Stimulated activated naive CD4-positive, alpha-beta T cell (primary cell): Measurements from ENCODE around the gene CNGB1.
"Not testable (repeated sequence)": the region's sequence is repeated elsewhere in the genome, so short reads cannot be mapped to it uniquely, and the experiment has no call there.

Experiments used
- DNase-seq, 6 experiments: peaks; one replicate each; lab custom pipeline; 2025; lab: John Stamatoyannopoulos, UW

CNGB1 gene

DNA sequence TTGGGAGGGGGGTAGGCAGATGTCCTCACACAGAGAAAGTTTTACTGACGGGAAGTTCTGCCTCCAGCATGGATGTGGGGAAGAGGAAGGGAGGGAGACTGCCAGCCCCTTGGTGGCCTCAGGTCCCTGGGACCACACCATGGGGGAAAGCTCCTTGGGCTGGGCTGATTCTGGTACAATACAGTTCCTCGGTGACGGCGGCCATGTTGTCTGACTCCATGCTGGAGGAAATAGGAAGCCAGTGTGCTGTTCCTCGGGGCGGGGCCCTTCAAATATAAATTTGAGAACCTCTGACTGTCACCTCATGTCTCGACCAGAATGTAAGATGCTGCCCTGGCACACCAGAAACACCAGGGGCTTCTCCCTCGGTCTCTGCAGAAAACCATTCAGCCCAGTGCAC, 66.8 kb downstream of the CNGB1 start:
- no peak for DNase-seq

- DNase-seq, result no peak
Observed at GRCh38 chr16:57903656-57904055, 67.3 kb downstream of the CNGB1 start.

- no peak for DNase-seq
Observed at GRCh38 chr16:57901480-57902069, 69.4 kb downstream of the CNGB1 start.

DNA sequence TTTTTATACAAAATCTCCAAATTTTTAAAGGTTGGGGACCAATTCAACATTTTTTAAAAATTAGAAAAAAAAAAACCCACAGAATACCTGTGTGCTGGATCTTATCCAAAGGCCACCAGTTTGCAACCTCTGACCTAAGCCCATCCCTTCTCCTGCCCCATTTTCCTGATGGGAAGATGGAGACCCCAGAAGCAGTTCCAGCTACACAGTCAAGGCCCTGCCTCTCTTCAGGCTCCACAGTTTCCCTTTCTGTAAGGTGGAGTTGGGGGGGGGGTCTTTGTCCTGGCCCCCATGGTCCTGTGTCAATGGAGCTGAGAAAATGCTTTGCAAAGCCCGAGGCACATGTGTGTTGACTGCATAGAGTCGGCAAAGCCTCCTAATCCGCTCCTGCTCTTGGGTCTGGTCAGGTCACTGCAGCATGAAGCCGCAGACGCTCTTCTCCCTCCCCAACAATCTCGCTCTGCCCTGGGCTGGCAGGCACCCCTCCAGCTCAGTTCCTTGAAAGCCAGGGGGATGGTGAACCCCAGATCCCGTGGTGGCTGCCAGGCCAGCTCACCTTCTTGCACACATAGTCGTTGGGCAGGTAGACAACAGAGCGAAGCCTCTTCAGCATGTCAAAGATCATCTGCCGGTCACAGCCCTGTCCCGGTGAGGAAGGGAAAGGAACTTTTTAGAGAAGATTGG, 70.0 kb downstream of the CNGB1 start:
- no peak for DNase-seq

GRCh38 chr16:57899771-57900661, 70.9 kb downstream of the CNGB1 start:
- DNase-seq, result peak; percentile 28 to 84 (median 62)

DNA sequence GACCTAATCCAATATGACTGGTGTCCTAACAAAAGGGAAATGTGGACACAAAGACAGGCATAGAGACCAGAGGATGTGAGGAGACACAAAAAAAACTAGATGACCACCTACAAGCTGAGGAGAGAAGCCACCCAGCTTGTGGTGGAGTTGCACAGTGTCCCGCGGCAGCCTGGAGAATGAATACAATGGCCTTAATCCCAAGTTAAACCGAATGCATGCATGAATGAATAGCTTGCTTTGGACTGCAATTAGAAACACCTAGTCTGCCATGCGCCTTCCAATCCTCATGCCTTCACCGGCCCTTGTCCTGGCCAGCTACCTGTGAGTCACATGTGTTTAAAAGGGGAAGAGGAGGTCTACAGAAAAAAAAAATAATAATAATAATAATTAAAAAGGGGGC, 72.0 kb downstream of the CNGB1 start:
- no peak for DNase-seq

GRCh38 chr16:57897996-57898395, 72.9 kb downstream of the CNGB1 start:
- DNase-seq, result no peak

GRCh38 chr16:57897053-57897784, 73.7 kb downstream of the CNGB1 start:
- DNase-seq, result no peak

- DNase-seq, result not testable (repeated sequence)
Observed at GRCh38 chr16:57895081-57895547, 75.8 kb downstream of the CNGB1 start.

- DNase-seq, result no peak
Observed at GRCh38 chr16:57894390-57895080, 76.4 kb downstream of the CNGB1 start.

DNA sequence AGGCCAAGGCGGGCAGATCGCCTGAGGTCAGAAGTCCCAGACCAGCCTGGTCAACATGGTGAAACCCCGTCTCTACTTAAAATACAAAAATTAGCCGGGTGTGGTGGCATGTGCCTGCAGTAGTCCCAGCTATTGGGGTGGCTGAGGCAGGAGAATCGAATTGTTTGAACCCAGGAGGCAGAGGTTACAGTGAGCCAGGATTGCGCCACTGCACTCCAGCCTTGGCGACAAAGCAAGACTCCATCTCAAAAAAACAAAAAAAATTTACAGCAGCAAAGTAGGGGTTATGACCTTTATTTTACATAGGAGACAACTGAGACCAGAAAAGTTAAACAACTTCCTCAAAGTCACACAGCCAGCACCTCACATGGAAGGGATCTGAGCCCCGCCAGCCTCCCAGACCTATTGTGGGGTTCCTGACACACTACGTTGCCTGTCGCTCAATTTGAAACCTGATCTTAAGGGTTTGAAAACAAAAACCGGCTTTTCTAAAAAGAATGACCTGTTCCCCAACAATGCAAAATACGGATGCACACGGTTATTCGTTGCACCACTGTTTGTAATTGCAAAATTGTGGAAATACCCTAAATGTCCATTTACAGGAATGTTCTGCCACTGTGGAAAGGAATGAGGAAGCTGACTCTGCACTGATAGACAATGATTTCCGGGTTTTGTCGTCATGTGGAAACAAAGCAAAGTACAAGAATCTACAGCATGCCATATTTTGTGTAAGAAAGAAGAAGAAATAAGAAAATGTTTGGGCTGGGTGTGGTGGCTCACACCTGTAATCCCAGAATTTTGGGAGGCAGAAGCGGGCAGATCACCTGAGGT, 77.2 kb downstream of the CNGB1 start:
- DNase-seq, result no peak

- DNase-seq, result no peak
Observed at GRCh38 chr16:57893217-57893558, 77.7 kb downstream of the CNGB1 start.

DNA sequence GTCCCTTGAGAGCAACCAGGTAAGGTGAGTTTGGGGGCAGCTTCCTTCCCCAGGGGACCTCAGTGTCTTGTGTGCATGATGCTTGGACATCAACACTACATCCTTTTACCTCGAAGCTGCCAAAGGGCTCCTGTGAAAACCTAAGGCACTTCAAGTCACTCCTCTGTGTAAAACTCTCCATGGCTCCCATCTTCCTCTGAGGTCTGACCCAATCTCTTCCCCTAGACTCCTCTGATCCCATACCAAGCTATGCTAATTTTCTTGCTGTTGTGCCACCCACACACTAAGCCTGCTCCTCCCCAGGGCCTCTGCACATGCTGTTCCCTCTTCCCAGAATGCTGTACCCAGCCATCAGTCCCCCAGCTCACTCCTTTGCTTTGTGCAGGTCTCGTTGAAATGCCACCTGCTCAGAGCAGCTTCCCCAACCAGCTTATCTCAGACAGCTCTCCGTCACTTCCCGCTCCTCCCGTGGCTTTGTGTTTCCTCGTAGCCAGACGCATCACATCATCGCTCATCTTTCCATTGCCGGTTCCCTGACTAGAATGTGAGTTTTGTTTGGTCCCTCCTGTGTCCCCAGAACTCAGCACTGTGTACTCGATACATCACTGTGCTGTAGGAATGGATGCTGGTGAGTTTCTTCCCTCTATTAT, 78.4 kb downstream of the CNGB1 start:
- no peak for DNase-seq

DNA sequence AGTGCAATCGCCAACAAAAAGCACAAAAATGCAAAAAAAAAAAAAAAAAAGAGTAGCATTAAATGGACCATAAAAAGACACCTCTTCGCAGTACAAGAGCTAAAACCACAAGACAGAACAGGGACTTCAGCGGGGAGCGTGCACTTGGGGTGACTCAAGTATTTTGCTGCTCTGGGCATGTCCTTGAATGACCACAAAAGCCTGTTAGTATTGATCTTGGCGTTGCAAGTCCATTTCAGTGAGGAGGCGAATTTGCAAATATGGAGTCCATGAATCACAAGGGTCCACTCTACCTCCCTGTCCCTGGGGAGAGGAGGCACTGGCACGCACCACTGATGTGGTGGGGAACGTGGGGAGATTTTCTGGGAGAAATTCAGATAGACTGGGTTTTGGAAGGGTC, 78.9 kb downstream of the CNGB1 start:
- no peak for DNase-seq

GRCh38 chr16:57890752-57891111, 80.2 kb downstream of the CNGB1 start:
- no peak for DNase-seq

DNA sequence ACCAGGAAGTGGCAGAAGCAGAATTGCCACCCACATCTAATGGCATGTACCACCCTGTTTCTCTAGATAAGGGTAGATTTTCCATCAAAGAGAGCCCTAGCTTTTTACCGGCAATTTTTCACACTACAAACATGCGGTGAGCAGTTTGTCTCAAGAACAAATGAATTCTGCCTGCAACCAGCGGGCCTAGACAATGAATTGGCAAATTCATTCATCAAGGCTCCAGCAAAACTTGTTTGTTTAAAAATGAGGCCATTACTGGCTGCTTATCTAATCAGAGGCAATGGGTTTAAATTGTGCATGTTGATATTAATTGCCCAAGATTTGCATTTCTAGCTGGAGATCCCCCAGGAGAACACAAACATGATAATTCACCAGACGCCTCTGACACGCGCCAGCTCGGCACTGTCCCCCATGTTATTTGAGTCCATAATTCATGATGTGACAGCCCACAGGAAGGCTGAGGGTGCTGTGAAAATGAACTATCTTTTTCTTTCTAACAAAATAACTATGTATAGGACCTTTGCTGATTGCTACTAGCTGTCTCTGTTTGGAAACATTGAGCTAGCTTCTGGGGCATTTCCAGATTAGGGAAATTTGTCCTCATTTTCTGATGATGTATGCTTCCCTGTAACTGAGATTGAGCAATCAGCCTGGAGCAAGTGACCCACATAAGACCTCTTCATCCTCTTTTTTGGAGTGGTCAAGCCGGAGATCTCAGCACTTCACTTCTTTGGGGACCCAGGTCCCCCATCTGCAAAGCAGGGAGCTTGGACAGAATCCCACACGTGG, 80.8 kb downstream of the CNGB1 start:
- no peak for DNase-seq

- no peak for DNase-seq
Observed at GRCh38 chr16:57889522-57889921, 81.4 kb downstream of the CNGB1 start.

DNA sequence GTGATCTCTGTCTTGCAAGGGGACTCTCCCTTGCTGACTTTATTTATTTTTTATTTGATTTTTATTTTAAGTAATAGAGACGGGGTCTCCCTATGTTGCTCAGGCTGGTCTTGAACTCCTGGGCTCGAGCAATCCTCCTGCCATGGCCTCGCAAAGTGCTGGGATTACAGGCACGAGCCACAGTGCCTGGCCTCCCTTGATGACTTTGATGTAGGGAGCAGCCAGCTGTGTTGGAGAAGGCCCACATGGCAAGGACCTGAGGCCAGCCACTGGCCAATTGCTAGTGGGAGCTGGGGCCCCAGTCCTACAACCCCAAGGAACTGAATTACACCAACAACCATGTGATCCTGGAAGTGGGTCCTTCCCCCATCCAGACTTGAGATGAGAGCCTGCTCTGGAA, 81.8 kb downstream of the CNGB1 start:
- DNase-seq, result no peak

GRCh38 chr16:57888128-57888527, 82.8 kb downstream of the CNGB1 start:
- no peak for DNase-seq

DNA sequence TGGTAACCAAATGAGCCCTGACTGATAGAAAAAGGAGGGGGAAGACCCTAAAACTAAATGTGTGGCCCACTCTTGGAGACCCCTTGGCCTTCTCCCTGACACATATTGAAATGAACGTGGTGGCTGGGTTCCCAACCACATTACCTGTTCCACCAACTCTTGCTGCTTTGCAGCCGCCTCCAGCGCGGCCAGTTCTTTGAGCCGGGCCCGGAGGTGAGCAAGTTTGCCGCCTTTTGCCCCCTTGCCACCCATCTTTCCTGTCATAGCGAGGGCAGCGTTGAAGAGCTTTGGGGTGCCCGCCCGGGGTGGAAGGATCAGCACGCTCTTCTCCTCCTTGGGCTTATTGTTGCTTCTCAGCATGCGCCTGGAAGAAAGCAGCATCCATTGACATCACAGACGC, 83.2 kb downstream of the CNGB1 start:
- no peak for DNase-seq
